GM21825 (cell line): ENCODE data around the gene AVP.
A peak's percentile ranks its signal among the peaks of the same experiment; 100 is the strongest.
"Not testable (repeated sequence)": the region's sequence is repeated elsewhere in the genome, so short reads cannot be mapped to it uniquely, and the experiment has no call there.

Experiments
- ATAC-seq: cut with Tn5 transposase; IDR thresholded peaks from one replicate; pipeline ENCODE4 v1.9.1; 2021; ENCODE audit warnings: mild to moderate bottlenecking, moderate library complexity; ENCODE audit not compliant: unreplicated experiment

Gene AVP, protein sequence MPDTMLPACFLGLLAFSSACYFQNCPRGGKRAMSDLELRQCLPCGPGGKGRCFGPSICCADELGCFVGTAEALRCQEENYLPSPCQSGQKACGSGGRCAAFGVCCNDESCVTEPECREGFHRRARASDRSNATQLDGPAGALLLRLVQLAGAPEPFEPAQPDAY

DNA sequence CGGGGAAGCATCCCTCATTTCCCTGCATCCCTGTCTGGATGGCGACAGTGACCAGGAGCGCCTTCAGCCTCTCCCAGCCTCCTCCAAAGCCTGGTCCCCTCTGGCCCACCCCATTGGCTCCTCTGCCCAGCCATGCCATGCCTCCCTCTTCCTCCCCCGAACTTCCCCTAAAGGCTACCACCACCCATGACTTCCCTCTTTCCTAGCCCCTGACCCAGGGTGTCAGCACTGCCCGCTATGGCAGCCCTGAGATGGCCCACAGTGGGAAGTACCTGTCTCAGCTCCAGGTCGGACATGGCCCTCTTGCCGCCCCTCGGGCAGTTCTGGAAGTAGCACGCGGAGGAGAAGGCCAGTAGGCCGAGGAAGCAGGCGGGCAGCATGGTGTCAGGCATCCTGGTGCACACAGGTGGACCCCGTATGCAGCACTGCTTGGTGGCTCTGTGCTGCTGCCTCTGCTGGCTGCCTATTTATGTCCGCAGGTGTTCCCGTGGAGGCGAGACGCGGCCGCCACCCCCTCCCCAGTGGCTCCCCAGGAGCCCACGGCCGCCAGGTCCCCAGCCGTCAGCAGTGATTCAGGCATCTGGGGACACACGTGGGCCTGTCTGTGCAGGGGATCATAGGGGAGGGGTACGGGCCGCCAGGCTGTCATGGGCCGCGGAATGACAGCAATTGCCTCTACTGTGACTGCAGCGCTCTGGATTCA is at the start of gene AVP:
TSS of gene AVP (minus strand) at position 442 of the 703 bp plus-strand sequence. CDS start at position 392, 50 bp downstream.
- ATAC-seq = no peak

DNA sequence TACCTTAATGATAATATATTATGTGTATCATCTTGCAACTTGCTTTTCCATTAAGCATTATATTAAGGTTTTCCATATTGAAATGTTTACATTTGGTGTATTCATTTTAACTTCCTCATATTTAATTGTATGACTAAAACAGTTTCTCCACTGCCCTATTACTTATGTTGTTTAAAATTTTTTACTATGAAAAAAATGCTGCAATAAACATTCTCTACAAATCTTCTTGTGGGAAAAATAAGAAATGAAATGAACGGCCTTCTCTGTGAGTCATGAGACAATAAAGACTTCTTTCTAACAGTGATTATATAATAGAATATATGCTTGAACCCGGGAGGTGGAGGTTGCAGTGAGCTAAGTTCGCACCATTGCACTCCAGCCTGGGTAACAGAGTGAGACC is 49.6 kb upstream of the AVP start:
- no peak for ATAC-seq

DNA sequence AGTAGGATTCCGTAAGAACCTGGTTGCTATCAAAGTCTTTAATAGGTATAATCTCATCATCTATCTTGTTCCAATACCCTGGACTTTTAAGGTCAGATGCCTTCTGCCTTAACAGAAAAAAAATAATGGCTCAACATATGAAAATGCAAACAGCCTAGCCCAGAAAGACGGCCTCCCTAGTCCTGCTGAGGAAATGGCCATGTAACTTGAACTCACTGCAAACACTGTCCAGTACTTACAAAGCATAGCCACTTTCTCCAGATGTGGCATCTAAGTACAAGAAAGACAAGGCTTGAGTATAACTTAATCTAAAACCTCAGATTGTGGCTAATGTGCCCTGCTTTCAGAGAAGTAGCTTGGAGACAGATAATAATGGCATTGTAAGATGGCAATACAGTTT is 48.6 kb upstream of the AVP start:
- ATAC-seq = no peak

DNA sequence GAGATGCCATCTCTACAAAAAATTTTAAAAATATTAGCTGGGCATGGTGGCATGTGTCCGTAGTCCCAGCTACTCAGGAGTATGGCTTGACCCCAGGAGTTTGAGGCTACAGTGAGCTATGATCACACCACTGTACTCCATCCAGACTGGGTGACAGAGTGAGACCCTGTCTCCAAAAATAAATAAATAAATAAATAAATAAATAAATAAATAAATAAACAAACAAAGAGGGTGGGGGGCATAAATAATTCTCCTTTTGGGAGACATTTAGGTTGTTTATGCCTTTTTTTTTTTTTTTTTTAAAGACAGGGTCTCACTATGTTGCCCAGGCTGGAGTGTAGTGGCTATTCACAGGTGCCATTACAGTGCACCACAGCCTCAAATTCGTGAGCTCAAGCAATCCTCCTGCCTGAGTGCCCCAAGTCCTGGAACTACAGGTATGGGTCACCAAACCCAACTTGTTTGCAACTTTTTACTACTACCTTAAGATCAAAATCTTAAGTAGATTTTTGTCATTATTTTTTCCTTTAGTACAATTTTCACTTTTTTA is 45.6 kb upstream of the AVP start:
- ATAC-seq = no peak

DNA sequence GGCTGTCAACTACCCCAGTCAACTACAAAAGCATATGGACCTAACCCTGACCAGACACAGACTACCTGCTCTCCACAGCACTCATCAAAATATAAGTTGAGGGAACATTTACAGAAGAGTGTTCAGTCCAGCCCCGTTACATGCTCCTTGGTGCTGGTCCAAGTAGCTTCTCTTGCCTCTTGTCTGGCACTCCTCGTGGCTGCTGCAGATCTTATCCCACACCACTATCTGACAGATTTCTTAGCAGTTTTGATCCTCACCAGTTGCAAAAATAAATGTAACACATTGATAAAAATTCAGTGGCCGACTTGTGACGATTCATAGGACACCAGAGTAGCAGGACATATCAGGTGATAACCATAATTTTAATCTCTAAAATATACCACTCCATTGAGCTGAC is 44.6 kb upstream of the AVP start:
- no peak for ATAC-seq

DNA sequence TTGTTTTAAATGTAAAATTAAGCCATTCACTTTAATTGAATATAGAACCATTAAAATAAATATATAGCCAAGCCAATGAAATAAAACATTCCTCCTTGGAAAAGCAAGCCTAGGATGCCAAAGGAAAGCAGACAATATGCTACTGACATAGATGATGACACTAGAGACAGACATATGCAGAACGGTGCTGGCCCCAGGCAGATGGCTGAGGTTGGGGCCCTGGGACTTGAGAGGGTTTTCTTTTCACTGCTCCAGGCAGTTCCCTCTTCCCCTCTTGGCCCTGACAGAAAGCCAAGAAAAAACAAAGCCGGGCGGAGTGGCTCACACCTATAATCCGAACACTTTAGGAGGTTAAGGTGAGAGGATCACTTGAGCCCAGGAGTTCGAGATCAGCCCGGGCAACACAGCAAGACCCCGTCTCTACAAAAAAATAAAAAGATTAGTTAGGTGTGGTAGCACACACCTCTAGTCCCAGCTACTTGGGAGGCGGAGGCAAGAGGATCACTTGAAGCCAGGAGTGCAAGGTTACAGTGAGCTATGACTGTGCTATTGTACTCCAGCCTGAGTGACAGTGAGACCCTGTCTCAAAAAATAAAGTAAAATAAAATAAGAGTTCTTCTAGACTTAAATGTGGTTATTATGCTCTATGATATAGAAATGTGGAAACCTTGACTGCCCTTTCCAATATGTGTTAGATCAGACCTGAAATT is 43.9 kb upstream of the AVP start:
- ATAC-seq = no peak

DNA sequence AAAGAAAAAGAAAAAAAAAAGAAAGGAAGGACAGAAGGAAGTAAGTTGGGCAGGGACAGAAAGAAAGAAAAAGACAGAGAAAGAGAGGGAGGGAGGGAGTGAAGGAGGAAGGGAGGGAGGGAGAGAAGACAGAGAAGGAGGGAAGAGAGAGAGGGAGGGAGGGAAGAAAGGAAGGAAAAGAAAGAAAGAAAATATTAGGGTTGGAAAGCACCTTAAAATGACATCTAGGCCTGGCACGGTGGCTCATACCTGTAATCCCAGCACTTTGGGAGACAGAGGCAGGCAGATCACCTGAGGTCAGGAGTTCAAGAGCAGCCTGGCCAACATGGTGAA is 42.0 kb upstream of the AVP start:
- no peak for ATAC-seq

DNA sequence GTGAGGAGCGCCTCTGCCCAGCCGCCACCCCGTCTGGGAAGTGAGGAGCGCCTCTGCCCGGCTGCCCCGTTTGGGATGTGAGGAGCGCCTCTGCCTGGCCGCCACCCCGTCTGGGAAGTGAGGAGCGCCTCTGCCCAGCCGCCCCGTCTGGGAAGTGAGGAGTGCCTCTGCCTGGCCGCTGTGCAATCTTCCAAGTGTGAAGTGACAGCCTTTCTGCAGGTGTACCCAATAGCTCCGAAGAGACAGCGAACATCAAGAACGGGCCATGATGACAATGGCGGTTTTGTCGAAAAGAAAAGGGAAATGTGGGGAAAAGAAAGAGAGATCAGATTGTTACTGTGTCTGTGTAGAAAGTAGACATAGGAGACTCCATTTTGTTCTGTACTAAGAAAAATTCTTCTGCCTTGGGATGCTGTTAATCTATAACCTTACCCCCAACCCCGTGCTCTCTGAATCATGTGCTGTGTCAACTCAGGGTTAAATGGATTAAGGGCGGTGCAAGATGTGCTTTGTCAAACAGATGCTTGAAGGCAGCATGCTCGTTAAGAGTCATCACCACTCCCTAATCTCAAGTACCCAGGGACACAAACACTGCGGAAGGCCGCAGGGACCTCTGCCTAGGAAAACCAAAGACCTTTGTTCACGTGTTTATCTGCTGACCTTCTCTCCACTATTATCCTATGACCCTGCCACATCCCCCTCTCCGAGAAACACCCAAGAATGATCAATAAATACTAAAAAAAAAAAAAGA is 41.4 kb upstream of the AVP start:
- not testable (repeated sequence) for ATAC-seq

DNA sequence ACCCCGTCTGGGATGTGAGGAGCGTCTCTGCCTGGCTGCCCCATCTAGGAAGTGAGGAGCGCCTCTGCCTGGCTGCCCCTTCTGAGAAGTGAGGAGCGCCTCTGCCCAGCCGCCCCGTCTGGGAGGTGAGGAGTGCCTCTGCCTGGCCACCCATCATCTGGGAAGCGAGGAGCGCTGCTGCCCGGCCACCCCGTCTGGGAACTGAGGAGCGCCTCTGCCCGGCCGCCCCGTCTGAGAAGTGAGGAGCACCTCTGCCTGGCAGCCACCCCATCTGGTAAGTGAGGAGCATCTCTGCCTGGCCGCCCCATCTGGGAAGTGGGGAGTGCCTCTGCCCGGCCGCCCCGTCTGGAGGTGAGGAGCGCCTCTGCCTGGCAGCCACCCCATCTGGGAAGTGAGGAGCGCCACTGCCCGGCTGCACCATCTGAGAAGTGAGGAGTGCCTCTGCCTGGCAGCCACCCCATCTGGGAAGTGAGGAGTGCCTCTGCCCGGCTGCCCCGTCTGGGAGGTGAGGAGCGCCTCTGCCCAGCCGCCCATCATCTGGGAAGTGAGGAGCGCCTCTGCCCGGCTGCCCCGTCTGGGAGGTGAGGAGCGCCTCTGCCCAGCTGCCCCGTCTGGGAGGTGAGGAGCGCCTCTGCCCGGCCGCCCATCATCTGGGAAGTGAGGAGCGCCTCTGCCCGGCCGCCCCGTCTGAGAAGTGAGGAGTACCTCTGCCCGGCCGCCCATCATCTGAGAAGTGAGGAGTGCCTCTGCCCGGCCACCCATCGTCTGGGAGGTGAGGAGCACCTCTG is 40.4 kb upstream of the AVP start:
- not testable (repeated sequence) for ATAC-seq

DNA sequence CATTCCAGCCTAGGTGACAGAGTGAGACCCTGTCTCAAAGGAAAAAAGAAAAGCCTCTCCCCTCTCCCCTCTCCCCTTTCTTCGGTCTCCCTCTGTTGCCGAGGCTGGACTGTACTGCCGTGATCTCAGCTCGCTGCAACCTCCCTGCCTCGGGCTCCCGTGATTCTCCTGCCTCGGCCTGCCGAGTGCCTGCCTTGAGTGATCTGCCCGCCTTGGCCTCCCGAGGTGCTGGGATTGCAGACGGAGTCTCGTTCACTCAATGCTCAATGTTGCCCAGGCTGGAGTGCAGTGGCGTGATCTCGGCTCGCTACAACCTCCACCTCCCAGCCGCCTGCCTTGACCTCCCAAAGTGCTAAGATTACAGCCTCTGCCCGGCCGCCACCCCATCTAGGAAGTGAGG is 39.6 kb upstream of the AVP start:
- ATAC-seq = not testable (repeated sequence)

DNA sequence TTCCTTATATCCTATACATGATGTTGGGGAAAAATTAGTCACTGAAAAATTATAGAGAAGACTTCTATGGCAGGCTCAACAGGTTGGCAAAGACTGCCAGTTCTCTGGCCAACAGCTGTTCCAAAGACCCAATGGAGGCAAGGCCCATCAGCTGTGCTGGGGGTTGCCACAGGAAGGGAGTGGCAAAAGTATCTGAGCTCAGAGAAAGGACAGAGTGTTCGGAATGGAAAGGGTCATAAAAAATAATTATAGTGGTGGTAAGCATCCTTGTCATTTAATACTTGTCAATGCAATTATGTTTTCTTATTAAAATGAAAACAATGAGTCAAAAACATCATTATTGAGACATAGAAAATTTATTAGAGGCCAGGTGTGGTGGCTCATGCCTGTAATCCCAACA is 39.0 kb upstream of the AVP start:
- ATAC-seq = no peak

DNA sequence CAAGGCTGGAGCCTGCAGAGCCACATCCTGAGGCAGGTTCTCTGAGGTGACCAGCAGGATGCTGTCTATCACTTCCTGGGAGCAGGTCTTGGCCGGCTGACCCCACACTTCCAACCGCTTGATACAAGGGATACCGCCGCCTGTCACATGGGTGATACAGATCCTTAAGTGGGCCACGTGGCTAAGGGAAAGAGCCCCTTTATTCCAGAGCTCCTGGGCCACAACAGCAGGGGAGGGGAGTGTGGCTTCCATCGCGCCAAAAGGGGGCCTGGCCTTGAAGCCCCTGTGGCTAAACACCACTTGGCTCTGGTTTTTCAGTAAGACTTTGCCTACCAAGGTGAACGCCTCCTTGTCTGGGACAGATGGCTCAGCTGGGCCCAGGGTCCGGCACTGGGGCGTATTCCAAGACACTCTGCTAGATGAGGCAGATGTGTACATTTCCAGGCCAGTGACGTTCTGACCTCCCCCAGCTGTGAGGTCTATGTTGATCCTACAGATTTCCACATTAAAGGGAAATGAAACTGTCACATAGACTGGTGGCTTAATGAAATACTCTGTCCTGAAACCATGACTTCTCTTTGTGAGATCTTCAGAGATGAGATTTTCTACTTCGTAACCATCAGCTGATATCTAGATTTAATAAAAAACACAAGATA is 37.6 kb upstream of the AVP start:
- no peak for ATAC-seq

DNA sequence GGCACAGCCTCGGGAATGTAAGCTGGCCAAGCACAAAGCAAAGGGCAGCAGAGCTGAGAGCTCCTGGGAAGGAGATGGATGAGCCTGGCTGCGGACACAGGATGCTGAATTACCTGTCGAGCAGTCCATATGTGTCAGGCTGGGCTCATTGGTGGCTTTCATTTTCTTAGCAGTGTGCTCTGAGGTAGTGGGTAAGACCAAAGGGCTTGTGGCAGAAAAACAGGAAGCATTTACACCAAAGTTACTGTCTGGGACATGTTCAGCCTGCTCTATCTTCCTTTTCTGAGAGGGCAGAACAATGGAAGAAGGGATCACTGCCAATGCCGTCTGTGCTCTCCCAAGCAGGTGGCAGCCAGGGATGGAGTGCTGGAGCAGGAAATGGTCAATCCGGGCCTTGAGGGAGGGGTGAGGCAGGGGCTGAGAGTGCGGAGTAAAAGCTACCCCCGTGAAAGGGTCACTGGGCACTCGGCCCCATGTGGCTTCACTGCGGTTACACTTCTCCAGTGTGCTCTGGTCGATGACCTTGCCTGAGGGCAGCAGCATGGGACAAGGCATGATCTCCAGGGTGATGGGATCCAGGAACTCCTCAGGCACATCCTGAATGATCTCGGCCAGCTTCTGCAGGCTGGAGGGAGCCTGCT is 36.9 kb upstream of the AVP start:
- no peak for ATAC-seq

DNA sequence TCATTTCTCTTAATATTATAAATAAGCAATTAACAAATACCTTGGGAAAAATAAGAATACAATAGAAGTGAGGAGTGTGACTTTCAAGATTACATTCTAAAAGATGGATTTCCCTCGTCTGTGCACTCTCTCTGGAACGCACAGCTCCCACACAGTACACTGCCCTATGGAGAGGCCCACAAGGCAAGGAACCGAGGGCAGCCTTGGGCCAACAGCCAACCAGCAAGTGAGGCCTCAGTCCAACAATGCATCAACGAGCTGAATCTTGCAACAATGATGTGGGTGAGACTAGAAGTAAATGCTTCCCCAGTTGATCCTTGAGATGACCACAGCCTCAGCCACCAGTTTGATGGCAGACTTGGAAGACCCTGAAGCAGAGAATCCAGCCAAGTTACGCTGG is 34.5 kb upstream of the AVP start:
- ATAC-seq = no peak

DNA sequence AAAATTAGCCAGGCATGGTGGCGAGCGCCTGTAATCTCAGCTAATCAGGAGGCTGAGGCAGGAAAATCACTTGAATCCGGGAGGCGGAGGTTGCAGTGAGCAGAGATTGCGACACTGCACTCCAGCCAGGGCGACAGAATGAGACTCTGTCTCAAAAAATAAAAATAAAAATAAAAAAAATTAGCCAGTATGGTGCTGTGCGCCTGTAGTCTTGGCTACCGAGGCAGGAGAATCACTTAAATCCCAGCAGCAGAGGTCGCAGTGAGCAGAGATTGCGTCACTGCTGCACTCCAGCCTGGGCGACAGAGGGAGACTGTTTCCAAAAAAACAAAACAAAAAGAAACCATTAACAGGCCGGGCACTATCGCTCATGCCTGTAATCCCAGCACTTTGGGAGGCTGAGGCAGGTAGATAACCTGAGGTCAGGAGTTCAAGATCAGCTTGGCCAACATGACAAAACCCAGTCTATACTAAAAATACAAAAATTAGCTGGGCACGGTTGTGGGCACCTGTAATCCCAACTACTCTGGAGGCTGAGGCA is 33.4 kb upstream of the AVP start:
- ATAC-seq = peak; percentile 50

DNA sequence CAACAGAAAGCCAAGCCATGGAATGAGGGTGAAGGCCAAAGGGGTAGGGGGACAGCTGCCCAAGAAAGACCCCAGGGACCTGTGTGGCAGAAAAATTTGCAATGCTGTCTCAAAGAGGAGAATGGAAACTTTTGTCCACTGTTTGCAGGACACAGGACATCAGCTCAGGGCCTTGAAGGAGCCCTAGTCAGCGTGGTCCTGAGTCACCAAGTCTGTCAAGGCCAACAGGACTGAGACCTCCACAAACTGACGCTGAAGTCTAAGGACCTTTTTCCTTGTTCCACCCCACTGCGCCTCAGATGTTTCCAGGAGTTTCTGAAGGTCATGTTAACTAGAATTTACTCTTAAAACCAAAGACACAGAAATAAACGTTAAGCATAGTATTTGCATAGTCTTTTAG is 31.8 kb upstream of the AVP start:
- ATAC-seq = no peak

DNA sequence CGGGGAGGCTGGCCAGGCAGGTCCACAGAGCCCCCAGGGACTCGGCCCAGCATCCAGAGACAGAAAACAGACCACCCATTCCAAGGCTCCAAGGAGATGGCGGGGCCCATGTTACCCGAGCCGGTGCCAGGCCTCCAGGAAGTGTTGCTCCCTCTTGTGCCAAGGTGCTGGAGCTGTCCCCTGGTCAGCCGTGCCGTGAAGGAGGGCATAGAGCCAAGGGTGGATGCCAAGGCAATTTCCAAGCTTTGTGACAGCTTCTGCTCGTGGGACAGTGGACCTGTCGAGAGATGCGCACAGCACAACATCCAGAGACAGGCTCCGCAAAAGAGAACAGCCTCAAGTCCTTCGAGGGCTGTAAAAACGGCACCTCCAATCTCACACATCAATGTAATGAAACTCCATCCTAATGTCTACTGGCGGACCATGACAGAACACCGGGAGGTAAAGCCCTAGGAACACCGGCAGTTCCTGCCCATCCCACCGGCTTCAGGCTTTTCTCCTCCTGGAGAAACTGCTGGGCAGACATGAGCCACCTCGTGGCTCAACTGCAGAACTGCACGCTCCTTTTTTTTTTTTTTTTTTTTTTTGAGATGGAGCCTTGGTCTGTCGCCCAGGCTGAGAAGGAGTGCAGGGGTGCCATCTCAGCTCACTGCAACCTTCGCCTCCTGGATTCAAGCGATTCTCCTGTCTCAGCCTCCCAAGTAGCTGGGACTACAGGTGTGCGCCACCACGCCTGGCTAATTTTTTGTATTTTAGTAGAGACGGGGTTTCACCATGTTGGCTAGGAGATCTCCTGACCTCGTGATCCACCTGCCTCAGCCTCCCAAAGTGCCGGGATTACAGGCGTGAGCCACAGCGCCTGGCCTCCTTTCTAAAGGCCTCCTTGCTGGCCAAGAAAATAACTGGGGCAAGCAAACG is 30.9 kb upstream of the AVP start:
- no peak for ATAC-seq

DNA sequence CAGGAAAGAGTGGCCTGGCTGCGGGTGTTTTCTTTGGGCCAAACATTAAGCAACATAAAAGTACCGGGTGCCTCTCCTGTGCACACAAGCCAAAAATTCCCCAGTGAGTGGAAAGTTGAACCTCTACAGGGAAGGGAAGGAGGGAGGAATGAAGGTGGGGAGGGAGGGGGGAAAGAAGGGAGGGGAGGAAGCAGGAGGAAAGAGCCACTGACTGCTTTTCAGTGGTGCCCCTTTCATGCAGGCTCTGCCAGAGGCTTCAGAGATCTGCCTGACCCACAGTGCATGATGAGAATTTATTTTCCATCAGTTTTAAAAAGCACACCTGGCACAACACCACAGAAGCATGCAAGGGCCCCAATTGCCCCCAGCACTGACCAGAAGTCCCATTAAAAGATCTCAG is 27.5 kb upstream of the AVP start:
- no peak for ATAC-seq
